Measurements from ENCODE around the gene SUGCT. TPM values are rescaled to one million over a fixed set of nuclear protein-coding genes. Genes with fewer than 3 reads are reported as not detected.

The SUGCT gene
- total and polyA plus RNA-seq, 9 of the 15 experiments (the other 6 are each of a cell fraction or from before 2014, with no cell fraction given): 0.58 to 2.5 (median 1.4) TPM

GRCh38 chr7:40186586-40186985 lies 51.8 kb downstream of the SUGCT start:
- CTCF ChIA-PET (ENCODE audit: low intra/inter-chr PET ratio): no interaction called here
- Histone ChIP-seq H3K4me3 (no peak overlapping the region), H3K9me3 (replicated peaks; ENCODE audit: control insufficient read depth, insufficient read depth, low read depth, low read length) (no peaks in the 10 kb centered on the region), H3K9ac (ENCODE audit: insufficient read depth in 1 of 2, low read depth in 2 of 2, low read length in 2 of 2) (no peak overlapping the region), H3K27me3 (ENCODE audit: control insufficient read depth in 2 of 2, insufficient read depth in 2 of 2, low read length in 2 of 2) (peaks cover 0 to 5% of the 10 kb centered on the region in 2 experiments; a peak in 3 of 5 replicates), H3K4me2 (ENCODE audit: insufficient read depth, low read length) (no peak overlapping the region), H3K4me1 (replicated peaks in 1 of 2; ENCODE audit: control insufficient read depth in 2 of 2, insufficient read depth in 2 of 2, low read length in 2 of 2) (no peaks in the 10 kb centered on the region), H3K9me1 (ENCODE audit: control insufficient read depth, insufficient read depth, low read length) (no peaks in the 10 kb centered on the region), H4K20me1 (replicated peaks; ENCODE audit: control insufficient read depth, insufficient read depth, low read length) (no peaks in the 10 kb centered on the region), H3K27ac (ENCODE audit: extremely low read depth, low read depth, low read length) (no peak overlapping the region), H3K79me2 (ENCODE audit: control insufficient read depth, insufficient read depth, low read length) (no peaks in the 10 kb centered on the region), H3K36me3 (ENCODE audit: control insufficient read depth, insufficient read depth, low read length) (no peaks in the 10 kb centered on the region), H2AFZ (ENCODE audit: low read depth, low read length) (no peak overlapping the region)
- ATAC-seq: peak; percentile 71; the same call in 2 of the 3 replicates
- in situ Hi-C loops (cut with MboI) (no loop called here), intact Hi-C loops (cut with micrococcal nuclease) (no loop called here)
- POLR2A ChIA-PET: no interaction called here
- no TSS peak for BruUV-seq (replicated peaks)
- peak in 1 of 4 experiments; percentile 5 for DNase-seq (ENCODE audit: extremely low read depth in 1 of 4, low spot score in 3 of 4)
- FAIRE-seq: no peak
- 13% methylated on average over 1 of the region's 1 CpG for WGBS (ENCODE audit: insufficient coverage, low coverage, missing lambda C conversion rate)
- TF ChIP-seq PRPF4 (IDR thresholded peaks at IDR 0.05; ENCODE audit: insufficient read depth, low read depth, low read length, poor library complexity, severe bottlenecking): no peak
- TF ChIP-seq ZNF395 (CRISPR knock-in tag; IDR thresholded peaks at IDR 0.05): no peak
- TF ChIP-seq ELK3 (CRISPR knock-in tag; IDR thresholded peaks at IDR 0.05): no peak
- TF ChIP-seq ZNF561 (CRISPR knock-in tag; conservative IDR thresholded peaks at IDR 0.05): no peak
- no peak for TF ChIP-seq SMAD1 (IDR thresholded peaks at IDR 0.05; ENCODE audit: low read depth, low read length, partially characterized antibody)
- no peak for TF ChIP-seq ZNF318 (IDR thresholded peaks at IDR 0.05; ENCODE audit: borderline replicate concordance in 1 of 2, low read depth in 1 of 2)
- no peak for TF ChIP-seq HMGN3 (IDR thresholded peaks at IDR 0.05; ENCODE audit: borderline replicate concordance, extremely low read depth, insufficient read length, low read depth, low read length)

Data from K562 (cell line).